HepG2 (cell line): ENCODE data around the gene ZNF324B. TPM values are rescaled to one million over a fixed set of nuclear protein-coding genes. Genes with fewer than 3 reads are reported as not detected.

Experiments used
- ATAD3A ChIP-seq: sonication (generic); formaldehyde crosslinking; IDR thresholded peaks from 2 replicates; pipeline ENCODE4 v1.4.0; 2020; ENCODE audit warnings: missing genetic modification reagents
- NPAS2 ChIP-seq: sonication (generic); formaldehyde crosslinking; IDR thresholded peaks from 2 replicates; pipeline ENCODE4 v1.8.0; 2022; ENCODE audit warnings: mild to moderate bottlenecking, missing genetic modification reagents, borderline replicate concordance
- PBX2 ChIP-seq: IDR thresholded peaks from 2 replicates; pipeline ENCODE4 v1.6.1; 2016; ENCODE audit warnings: control low read depth
- RXRA ChIP-seq: sonication (generic); formaldehyde crosslinking; IDR thresholded peaks from 2 replicates; pipeline ENCODE4 v1.5.1; 2020; ENCODE audit warnings: missing genetic modification reagents
- SALL2 ChIP-seq: sonication (generic); formaldehyde crosslinking; IDR thresholded peaks from 2 replicates; pipeline ENCODE4 v1.8.1; 2023; ENCODE audit warnings: mild to moderate bottlenecking, missing genetic modification reagents, inconsistent platforms
- STAT5B ChIP-seq: sonication (generic); formaldehyde crosslinking; IDR thresholded peaks from 2 replicates; pipeline ENCODE4 v1.4.0; 2020; ENCODE audit warnings: missing genetic modification reagents
- TBP ChIP-seq: sonication (generic); formaldehyde crosslinking; IDR thresholded peaks from 2 replicates; pipeline ENCODE4 v1.5.0; 2020; ENCODE audit warnings: missing genetic modification reagents
- TOPORS ChIP-seq: sonication (generic); formaldehyde crosslinking; IDR thresholded peaks from 2 replicates; pipeline ENCODE4 v1.8.0; 2023; ENCODE audit warnings: mild to moderate bottlenecking, missing genetic modification reagents
- ZC3H13 ChIP-seq: sonication (generic); formaldehyde crosslinking; IDR thresholded peaks from 2 replicates; pipeline ENCODE4 v1.8.1; 2023; ENCODE audit warnings: mild to moderate bottlenecking, missing genetic modification reagents, moderate library complexity
- ZNF10 ChIP-seq: sonication (generic); formaldehyde crosslinking; IDR thresholded peaks from 2 replicates; pipeline ENCODE4 v1.4.0; 2020; ENCODE audit warnings: mild to moderate bottlenecking, low read depth, missing genetic modification reagents, borderline replicate concordance
- ZNF12 ChIP-seq: sonication (generic); formaldehyde crosslinking; IDR thresholded peaks from 2 replicates; pipeline ENCODE4 v1.5.0; 2020; ENCODE audit warnings: missing genetic modification reagents
- ZNF20 ChIP-seq: sonication (generic); formaldehyde crosslinking; IDR thresholded peaks from 2 replicates; pipeline ENCODE4 v1.4.0; 2020; ENCODE audit warnings: mild to moderate bottlenecking, moderate library complexity, missing genetic modification reagents
- ZNF550 ChIP-seq: sonication (generic); formaldehyde crosslinking; IDR thresholded peaks from 2 replicates; pipeline ENCODE4 v1.4.0; 2020; ENCODE audit warnings: mild to moderate bottlenecking, missing genetic modification reagents, borderline replicate concordance
- ZNF562 ChIP-seq: sonication (generic); formaldehyde crosslinking; IDR thresholded peaks from 2 replicates; pipeline ENCODE4 v1.8.0; 2022; ENCODE audit warnings: missing genetic modification reagents, borderline replicate concordance
- ZNF607 ChIP-seq: sonication (generic); formaldehyde crosslinking; IDR thresholded peaks from 2 replicates; pipeline ENCODE4 v1.5.1; 2020; ENCODE audit warnings: missing genetic modification reagents, mild to moderate bottlenecking, borderline replicate concordance
- ZNF687 ChIP-seq: sonication (generic); formaldehyde crosslinking; IDR thresholded peaks from 2 replicates; pipeline ENCODE4 v1.5.1; 2020; ENCODE audit warnings: mild to moderate bottlenecking, missing genetic modification reagents, moderate library complexity
- ZNF761 ChIP-seq: sonication (generic); formaldehyde crosslinking; conservative IDR thresholded peaks from 2 replicates; pipeline ENCODE4 v1.4.0; 2020; ENCODE audit warnings: mild to moderate bottlenecking, missing genetic modification reagents
- ZNF776 ChIP-seq: sonication (generic); formaldehyde crosslinking; IDR thresholded peaks from 2 replicates; pipeline ENCODE4 v1.4.0; 2020; ENCODE audit warnings: mild to moderate bottlenecking, missing genetic modification reagents
- ZSCAN22 ChIP-seq: sonication (generic); formaldehyde crosslinking; IDR thresholded peaks from 2 replicates; pipeline ENCODE4 v1.4.0; 2020; ENCODE audit warnings: mild to moderate bottlenecking, missing genetic modification reagents
- polyA plus RNA-seq, 8 experiments: library from polyadenylated mRNA; depleted of rRNA in 3 of 8; stranded (reverse) in 7 of 8; unstranded in 1 of 8; fragments of >200 nt; fragmentation: Illumina TruSeq in 4 of 8; extraction: Trizol in 4 of 8; gene quantifications; 2 replicates each; pipeline versions ENCODE4 v1.2.1 to v1.2.3, GENCODE V29; 2011 to 2016; ENCODE audit warnings: low read depth in 4 of 8, missing spikeins in 1 of 8, mixed read lengths in 1 of 8; ENCODE audit not compliant: insufficient read depth in 1 of 8
- total RNA-seq, 5 experiments: library from RNA; depleted of rRNA; stranded (reverse); fragments of >200 nt; fragmentation: Illumina TruSeq; extraction: Trizol; gene quantifications; 2 replicates each; pipeline ENCODE4 v1.2.3, GENCODE V29; 2016; ENCODE audit warnings: low read depth in 1 of 5
- TF ChIP-seq, protein P1 (sequence below): sonication (generic); formaldehyde crosslinking; IDR thresholded peaks from 2 replicates; pipeline ENCODE4 v1.4.0; 2020; ENCODE audit warnings: missing genetic modification reagents, borderline replicate concordance

The ZNF324B gene
- total and polyA plus RNA-seq, 2 of the 13 experiments (the other 11 are each of a cell fraction or from before 2014, with no cell fraction given), result 0.53 to 3.0 TPM

DNA sequence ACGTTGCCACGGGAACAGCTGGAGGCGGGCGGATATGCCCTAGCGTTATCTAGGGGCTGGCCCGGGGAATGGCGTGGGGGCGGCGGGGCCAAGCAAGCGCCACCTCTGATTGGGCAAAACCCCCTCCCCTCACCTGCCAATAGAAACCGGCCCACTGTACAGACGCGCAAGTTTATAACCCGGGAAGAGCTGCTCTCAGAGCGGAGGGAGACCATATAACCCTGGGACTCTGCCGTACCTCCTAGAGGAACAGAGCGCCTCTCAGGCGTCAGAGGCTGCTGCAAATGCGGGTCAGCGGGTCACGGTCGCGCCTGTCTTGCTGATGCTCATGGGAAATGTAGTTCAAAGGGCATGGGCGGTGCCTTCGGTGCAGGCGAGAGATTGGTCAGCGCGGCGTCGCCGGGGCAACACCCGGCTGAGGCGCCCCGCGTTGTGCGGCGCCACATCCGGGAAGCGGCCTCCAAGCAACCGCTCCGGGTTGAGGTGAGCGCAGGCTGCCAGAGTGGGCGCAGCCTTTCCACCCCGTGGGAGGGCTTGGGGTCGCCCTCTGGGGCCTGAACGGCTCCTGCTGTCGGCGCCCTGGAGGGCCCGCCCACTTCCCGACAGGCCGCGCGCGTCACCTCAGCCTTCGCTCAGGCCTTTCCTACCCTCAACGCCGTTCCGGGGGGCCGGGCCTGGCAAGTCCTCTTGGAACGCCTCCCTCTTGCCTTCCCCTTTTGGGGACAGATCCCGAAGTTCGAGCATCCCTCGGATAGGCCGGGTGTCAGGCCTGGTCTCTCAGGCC is 24.5 kb downstream of the ZNF324B start, which contains the start of gene ZNF446 (continued):
- TF ChIP-seq STAT5B (CRISPR knock-in tag), result no peak
- TF ChIP-seq ZNF607, result no peak
- no peak for TF ChIP-seq PBX2 (CRISPR knock-in tag)
- TF ChIP-seq ATAD3A (CRISPR knock-in tag), result no peak
- no peak for TF ChIP-seq ZNF550
- TF ChIP-seq ZC3H13 (CRISPR knock-in tag), result peak; percentile 92
- TF ChIP-seq TBP (CRISPR knock-in tag), result no peak
- peak; percentile 90 for TF ChIP-seq ZNF687 (CRISPR knock-in tag)
- TF ChIP-seq ZNF761, result 0 out of 2 replicates have a peak, but pooled peaks have one; percentile 11
- TF ChIP-seq, protein P1, sequence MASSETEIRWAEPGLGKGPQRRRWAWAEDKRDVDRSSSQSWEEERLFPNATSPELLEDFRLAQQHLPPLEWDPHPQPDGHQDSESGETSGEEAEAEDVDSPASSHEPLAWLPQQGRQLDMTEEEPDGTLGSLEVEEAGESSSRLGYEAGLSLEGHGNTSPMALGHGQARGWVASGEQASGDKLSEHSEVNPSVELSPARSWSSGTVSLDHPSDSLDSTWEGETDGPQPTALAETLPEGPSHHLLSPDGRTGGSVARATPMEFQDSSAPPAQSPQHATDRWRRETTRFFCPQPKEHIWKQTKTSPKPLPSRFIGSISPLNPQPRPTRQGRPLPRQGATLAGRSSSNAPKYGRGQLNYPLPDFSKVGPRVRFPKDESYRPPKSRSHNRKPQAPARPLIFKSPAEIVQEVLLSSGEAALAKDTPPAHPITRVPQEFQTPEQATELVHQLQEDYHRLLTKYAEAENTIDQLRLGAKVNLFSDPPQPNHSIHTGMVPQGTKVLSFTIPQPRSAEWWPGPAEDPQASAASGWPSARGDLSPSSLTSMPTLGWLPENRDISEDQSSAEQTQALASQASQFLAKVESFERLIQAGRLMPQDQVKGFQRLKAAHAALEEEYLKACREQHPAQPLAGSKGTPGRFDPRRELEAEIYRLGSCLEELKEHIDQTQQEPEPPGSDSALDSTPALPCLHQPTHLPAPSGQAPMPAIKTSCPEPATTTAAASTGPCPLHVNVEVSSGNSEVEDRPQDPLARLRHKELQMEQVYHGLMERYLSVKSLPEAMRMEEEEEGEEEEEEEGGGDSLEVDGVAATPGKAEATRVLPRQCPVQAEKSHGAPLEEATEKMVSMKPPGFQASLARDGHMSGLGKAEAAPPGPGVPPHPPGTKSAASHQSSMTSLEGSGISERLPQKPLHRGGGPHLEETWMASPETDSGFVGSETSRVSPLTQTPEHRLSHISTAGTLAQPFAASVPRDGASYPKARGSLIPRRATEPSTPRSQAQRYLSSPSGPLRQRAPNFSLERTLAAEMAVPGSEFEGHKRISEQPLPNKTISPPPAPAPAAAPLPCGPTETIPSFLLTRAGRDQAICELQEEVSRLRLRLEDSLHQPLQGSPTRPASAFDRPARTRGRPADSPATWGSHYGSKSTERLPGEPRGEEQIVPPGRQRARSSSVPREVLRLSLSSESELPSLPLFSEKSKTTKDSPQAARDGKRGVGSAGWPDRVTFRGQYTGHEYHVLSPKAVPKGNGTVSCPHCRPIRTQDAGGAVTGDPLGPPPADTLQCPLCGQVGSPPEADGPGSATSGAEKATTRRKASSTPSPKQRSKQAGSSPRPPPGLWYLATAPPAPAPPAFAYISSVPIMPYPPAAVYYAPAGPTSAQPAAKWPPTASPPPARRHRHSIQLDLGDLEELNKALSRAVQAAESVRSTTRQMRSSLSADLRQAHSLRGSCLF (CRISPR knock-in tag), result no peak; the same call in 1 of the 2 replicates
- peak; percentile 86 for TF ChIP-seq RXRA
- 0 out of 2 replicates have a peak, but pooled peaks have one; percentile 4 for TF ChIP-seq ZNF12 (CRISPR knock-in tag)
- TF ChIP-seq ZSCAN22 (CRISPR knock-in tag), result no peak
- TF ChIP-seq NPAS2 (CRISPR knock-in tag), result no peak
- TF ChIP-seq ZNF10, result no peak
- no peak for TF ChIP-seq TOPORS (CRISPR knock-in tag)
- peak; percentile 40 for TF ChIP-seq SALL2 (CRISPR knock-in tag)
- TF ChIP-seq ZNF562 (CRISPR knock-in tag), result no peak
- no peak for TF ChIP-seq ZNF776 (CRISPR knock-in tag)
- no peak for TF ChIP-seq ZNF20 (CRISPR knock-in tag)
